HEK293 (cell line): ENCODE results near the gene KCNK6.

Source experiments
- MYNN ChIP-seq: fragments of 450-650 bp; formaldehyde crosslinking; IDR thresholded peaks from 2 replicates; pipeline ENCODE4 v1.5.1; 2016; ENCODE audit warnings: missing biosample characterization, missing genetic modification characterization, borderline replicate concordance
- SALL2 ChIP-seq: fragments of 450-650 bp; formaldehyde crosslinking; IDR thresholded peaks from 2 replicates; pipeline ENCODE4 v1.5.0; 2017; ENCODE audit warnings: missing biosample characterization, mild to moderate bottlenecking, missing genetic modification characterization, borderline replicate concordance

DNA sequence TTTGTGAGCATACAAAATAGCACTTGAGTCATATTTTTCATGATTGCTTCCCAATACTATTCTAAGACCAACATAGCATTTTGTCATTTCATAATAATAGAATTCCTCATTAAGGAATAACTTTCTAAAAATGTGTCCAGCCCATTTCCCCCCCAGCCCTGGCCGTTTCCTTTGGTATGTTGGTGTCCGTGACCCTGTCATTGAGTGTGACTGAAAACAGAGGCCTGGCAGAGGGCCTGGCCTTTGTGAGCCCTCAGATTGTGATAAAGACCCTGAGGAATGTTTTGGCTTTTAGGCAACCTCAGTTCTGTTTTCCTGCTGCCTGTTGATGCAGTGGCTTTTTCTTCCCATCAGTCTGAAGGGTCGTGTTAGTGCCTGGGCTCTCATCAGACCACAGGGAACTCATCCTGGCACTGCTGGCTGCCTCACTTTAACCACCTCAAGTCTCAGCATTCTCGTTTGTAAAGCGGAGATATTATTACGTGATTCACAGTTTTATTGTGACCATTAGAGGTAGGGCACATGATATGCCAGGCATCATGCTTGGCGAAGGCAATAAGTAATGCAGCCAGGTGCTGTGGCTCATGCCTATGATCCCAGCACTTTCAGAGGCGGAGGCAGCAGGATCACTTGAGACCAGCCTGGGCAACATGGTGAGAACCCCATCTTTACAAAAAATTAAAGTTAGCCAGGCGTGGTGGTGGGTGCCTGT, 41.5 kb upstream of the KCNK6 start:
- no peak for TF ChIP-seq MYNN (tag by site-specific recombination)
- no peak for TF ChIP-seq SALL2 (tag by site-specific recombination)
